Measurements from ENCODE around the gene ETV6. TPM values are rescaled to one million over a fixed set of nuclear protein-coding genes. Genes with fewer than 3 reads are reported as not detected.

Gene ETV6
- total and polyA plus RNA-seq, 9 of the 15 experiments (the other 6 are each of a cell fraction or from before 2014, with no cell fraction given): 0.81 to 12.7 (median 4.1) TPM

DNA sequence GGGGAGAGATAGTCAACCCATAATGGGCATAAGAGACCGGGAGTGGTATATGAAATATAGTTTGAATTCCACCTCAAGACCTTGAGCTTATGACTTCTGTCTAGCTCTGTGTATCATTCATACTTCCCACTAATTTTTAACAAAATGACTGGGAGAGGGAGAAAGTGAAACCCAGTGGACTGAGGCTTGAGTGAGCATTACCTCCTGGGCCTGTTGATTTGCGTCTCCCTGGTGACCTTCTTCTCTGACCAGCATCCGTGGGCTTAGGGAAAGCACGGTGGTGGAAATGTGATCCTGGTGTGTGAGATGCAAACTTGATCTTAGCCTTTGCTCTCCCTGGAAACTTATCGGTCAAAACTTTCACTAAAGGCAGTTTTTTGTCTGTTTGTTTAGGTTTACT, 213.3 kb downstream of the ETV6 start (continued):
- TF ChIP-seq, protein P1, sequence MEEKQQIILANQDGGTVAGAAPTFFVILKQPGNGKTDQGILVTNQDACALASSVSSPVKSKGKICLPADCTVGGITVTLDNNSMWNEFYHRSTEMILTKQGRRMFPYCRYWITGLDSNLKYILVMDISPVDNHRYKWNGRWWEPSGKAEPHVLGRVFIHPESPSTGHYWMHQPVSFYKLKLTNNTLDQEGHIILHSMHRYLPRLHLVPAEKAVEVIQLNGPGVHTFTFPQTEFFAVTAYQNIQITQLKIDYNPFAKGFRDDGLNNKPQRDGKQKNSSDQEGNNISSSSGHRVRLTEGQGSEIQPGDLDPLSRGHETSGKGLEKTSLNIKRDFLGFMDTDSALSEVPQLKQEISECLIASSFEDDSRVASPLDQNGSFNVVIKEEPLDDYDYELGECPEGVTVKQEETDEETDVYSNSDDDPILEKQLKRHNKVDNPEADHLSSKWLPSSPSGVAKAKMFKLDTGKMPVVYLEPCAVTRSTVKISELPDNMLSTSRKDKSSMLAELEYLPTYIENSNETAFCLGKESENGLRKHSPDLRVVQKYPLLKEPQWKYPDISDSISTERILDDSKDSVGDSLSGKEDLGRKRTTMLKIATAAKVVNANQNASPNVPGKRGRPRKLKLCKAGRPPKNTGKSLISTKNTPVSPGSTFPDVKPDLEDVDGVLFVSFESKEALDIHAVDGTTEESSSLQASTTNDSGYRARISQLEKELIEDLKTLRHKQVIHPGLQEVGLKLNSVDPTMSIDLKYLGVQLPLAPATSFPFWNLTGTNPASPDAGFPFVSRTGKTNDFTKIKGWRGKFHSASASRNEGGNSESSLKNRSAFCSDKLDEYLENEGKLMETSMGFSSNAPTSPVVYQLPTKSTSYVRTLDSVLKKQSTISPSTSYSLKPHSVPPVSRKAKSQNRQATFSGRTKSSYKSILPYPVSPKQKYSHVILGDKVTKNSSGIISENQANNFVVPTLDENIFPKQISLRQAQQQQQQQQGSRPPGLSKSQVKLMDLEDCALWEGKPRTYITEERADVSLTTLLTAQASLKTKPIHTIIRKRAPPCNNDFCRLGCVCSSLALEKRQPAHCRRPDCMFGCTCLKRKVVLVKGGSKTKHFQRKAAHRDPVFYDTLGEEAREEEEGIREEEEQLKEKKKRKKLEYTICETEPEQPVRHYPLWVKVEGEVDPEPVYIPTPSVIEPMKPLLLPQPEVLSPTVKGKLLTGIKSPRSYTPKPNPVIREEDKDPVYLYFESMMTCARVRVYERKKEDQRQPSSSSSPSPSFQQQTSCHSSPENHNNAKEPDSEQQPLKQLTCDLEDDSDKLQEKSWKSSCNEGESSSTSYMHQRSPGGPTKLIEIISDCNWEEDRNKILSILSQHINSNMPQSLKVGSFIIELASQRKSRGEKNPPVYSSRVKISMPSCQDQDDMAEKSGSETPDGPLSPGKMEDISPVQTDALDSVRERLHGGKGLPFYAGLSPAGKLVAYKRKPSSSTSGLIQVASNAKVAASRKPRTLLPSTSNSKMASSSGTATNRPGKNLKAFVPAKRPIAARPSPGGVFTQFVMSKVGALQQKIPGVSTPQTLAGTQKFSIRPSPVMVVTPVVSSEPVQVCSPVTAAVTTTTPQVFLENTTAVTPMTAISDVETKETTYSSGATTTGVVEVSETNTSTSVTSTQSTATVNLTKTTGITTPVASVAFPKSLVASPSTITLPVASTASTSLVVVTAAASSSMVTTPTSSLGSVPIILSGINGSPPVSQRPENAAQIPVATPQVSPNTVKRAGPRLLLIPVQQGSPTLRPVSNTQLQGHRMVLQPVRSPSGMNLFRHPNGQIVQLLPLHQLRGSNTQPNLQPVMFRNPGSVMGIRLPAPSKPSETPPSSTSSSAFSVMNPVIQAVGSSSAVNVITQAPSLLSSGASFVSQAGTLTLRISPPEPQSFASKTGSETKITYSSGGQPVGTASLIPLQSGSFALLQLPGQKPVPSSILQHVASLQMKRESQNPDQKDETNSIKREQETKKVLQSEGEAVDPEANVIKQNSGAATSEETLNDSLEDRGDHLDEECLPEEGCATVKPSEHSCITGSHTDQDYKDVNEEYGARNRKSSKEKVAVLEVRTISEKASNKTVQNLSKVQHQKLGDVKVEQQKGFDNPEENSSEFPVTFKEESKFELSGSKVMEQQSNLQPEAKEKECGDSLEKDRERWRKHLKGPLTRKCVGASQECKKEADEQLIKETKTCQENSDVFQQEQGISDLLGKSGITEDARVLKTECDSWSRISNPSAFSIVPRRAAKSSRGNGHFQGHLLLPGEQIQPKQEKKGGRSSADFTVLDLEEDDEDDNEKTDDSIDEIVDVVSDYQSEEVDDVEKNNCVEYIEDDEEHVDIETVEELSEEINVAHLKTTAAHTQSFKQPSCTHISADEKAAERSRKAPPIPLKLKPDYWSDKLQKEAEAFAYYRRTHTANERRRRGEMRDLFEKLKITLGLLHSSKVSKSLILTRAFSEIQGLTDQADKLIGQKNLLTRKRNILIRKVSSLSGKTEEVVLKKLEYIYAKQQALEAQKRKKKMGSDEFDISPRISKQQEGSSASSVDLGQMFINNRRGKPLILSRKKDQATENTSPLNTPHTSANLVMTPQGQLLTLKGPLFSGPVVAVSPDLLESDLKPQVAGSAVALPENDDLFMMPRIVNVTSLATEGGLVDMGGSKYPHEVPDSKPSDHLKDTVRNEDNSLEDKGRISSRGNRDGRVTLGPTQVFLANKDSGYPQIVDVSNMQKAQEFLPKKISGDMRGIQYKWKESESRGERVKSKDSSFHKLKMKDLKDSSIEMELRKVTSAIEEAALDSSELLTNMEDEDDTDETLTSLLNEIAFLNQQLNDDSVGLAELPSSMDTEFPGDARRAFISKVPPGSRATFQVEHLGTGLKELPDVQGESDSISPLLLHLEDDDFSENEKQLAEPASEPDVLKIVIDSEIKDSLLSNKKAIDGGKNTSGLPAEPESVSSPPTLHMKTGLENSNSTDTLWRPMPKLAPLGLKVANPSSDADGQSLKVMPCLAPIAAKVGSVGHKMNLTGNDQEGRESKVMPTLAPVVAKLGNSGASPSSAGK (IDR thresholded peaks at IDR 0.05): no peak
- TF ChIP-seq, protein P2, sequence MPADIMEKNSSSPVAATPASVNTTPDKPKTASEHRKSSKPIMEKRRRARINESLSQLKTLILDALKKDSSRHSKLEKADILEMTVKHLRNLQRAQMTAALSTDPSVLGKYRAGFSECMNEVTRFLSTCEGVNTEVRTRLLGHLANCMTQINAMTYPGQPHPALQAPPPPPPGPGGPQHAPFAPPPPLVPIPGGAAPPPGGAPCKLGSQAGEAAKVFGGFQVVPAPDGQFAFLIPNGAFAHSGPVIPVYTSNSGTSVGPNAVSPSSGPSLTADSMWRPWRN (IDR thresholded peaks at IDR 0.05; ENCODE audit: low read depth): no peak
- TF ChIP-seq, protein P3, sequence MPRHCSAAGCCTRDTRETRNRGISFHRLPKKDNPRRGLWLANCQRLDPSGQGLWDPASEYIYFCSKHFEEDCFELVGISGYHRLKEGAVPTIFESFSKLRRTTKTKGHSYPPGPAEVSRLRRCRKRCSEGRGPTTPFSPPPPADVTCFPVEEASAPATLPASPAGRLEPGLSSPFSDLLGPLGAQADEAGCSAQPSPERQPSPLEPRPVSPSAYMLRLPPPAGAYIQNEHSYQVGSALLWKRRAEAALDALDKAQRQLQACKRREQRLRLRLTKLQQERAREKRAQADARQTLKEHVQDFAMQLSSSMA (CRISPR knock-in tag; IDR thresholded peaks at IDR 0.05): no peak
- TF ChIP-seq STAT5A (IDR thresholded peaks at IDR 0.05; ENCODE audit: borderline replicate concordance, low read length): no peak
